HG03439 (cell line): Measurements from ENCODE around the gene ARVCF.

Experiments used
- ATAC-seq: cut with Tn5 transposase; IDR thresholded peaks from one replicate; pipeline ENCODE4 v1.9.1; 2021; ENCODE audit warnings: mild to moderate bottlenecking, moderate library complexity; ENCODE audit not compliant: unreplicated experiment

The ARVCF gene

DNA sequence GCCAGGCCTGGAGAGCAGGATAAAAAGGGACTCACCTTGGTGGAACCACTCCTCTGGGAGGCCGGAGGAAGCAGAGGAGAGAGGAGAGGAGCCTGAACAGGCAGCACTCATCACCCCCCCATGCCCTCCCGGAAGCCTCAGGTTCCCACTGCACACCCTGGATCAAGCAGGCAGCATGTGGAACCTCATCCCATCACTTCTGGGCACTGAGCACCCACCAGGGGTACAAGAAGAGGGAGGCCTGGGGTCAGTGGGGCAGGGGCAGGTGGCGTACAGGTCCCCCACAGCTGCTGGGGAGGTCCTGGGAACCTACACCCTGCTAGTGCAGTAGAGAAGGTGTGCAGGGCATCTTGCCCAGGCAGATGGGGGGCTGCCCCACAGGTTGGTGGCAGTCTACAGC lies 40.0 kb downstream of the ARVCF start:
- no peak for ATAC-seq

DNA sequence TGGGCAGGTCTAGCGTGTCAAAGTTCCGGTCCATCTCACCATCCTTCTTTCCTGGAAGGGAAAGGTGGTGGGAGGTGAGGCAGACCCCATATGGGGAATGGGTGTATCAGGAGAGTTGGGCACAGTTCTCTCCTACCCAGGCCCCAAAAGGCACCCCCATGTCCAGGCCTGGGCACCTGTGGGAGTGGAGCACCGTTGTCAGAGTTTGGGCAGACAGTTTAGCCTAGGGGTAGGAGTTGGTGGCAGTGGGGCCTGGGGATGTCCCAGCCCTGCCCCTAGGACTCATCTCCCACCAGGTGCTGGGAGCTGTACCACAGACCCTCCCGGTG lies 41.0 kb downstream of the ARVCF start:
- no peak for ATAC-seq

DNA sequence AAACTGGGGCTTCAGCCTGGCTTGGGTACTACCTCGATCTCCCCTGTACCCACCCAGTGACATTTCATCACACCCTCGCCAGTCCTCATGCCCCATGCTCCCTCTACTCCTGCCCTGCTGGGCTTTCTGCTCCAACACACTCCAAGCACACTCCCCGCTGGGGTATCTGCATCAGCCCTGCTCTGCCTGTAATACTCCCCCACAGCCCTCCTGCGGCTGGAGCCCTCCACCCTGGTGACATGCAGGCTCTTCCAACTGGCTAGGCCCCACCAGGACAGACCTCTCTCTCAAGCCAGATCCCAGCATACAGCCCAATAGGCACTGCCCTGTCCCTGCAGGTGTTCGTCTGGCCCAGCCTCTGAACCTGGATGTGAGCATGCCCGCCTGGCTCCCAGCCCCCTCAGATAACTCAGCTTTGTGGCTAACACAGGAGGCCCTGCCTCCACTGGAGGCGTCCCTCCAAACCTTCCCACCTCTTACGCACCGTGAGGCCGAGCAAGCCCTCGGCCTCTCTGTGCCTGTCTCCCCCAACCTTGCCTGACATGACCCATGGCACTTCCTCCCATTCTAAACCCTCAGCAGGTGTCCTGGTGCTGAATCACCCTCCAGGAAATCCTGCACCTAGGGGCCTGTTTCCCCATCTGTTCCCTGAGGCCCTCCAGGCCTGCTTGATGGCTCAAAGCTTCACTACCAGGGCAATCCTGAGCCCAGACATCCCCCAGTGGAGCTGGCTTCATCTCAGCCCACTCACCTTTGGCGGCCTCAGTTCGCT lies 41.5 kb downstream of the ARVCF start:
- no peak for ATAC-seq

DNA sequence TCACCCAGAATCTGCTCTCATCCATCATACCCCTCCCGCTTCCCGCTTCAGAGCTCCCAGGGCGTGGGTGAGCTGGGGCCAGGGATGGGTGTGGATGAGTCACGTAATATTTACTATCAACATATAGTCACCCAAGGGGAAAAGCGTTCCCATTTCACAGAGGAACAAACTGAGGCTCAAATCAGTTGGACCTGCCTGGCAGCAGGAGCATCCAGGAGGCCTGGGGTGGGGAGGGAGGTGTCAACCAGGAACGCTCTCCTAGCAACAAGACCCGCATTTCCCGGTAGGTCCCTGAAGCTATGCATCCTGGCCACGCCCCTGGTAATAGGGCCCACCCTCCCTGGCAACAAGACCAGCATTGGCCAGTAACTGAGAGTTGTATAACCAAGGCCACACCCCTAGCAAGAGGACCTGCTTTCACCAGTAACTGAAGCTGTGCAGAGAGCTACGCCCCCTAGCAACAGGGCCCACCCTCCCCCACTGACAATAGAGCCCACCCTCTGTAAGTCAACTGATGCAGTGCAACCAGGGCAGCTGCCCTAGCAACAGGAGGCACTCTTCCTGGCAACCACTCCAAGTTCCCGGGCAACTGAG lies 42.3 kb downstream of the ARVCF start:
- ATAC-seq, result no peak

DNA sequence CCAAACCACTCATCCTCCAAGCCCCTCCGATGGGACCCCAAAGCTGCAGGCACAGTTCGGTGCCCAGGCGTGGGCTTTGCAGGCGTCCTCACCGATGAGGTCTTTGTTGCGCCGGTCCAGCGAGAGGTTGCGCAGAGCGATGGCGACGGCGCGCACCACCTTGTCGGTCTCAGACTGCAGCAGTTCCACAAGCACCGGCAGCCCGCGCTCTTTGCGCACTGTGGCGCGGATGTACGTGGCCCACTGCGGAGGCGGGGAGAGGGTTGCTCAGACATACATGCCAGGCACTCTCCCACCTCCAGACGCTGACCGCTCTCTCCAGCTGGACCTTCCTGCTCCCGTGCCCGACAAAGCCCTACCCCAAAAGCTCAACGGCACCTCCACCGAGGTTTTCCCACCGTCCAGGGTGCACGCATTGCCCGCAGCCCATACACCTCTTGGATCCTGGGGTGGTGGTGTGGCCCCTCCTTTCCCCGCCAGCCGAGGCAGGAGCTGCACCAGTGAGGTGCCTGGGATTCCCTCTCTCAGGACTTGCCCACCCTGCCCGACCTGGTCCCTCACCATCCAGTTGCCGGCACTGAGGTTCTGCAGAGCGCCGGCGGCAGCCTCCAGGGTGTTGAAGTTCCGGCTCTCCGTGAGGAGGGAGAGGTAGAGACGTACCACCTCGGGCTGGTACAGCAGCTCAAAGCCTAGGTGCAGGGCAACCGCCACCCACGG lies 42.9 kb downstream of the ARVCF start:
- ATAC-seq, result no peak

DNA sequence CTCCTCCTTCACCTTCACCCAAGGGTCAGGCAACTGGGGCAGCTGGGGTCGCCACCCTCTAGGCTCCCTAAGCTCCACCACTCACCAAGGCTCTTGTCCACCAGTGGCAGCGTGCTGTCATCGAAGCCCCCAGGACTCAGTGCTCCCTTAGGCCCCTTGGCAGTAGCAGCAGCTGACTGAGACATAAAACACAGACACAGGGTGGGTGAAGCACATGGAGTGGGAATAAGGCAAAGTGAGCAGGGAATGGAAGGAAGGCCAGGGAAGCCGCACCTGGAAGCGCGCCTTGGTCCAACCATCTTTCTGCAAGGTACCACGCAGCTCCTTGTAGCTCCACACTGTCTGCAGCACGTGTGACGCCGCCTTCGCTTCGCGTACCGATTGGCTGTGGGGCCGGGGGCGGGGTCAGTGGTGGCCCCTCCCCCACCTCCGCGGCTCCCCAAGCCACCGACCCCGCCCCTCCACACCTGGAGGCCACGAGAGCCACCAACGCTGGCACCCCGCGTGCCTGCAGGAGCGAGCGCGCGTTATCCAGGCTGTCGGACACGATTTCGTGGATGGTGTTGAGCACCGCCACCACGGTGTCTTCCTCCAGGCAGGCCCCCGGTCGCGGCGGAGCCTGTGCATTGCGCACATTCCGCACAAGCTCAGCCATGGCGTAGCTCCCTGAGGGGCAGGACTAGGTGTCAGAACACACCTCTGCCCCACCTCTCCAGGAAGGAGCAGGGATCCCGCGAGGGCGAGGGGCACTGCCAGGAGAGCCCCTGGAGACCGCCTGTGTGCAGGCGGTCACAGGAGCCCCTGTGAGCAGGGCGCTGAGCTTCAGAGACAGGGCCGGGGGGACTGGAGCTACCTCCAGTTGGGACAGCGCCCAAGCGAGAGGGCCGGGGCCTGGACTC lies 43.7 kb downstream of the ARVCF start:
- no peak for ATAC-seq

DNA sequence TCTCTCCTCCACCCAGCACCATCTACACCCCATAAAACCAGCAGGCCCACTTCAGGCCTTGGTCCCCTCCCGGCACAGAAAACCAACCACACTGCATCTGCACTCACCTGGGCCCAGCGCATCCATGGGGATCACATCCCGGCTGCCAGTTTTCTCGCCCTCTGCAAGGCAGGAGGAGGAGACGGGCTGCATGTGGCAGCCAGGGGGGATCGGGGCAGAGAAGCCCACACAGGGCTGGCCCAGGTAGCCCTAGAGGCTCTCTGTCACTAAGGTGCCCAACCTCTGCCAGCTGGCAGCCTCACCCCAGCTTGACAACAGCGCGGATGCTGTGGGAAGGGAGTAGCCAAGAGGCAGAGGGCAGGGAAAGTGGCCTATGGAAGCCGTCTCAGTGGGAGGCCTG lies 44.4 kb downstream of the ARVCF start:
- ATAC-seq, result no peak

DNA sequence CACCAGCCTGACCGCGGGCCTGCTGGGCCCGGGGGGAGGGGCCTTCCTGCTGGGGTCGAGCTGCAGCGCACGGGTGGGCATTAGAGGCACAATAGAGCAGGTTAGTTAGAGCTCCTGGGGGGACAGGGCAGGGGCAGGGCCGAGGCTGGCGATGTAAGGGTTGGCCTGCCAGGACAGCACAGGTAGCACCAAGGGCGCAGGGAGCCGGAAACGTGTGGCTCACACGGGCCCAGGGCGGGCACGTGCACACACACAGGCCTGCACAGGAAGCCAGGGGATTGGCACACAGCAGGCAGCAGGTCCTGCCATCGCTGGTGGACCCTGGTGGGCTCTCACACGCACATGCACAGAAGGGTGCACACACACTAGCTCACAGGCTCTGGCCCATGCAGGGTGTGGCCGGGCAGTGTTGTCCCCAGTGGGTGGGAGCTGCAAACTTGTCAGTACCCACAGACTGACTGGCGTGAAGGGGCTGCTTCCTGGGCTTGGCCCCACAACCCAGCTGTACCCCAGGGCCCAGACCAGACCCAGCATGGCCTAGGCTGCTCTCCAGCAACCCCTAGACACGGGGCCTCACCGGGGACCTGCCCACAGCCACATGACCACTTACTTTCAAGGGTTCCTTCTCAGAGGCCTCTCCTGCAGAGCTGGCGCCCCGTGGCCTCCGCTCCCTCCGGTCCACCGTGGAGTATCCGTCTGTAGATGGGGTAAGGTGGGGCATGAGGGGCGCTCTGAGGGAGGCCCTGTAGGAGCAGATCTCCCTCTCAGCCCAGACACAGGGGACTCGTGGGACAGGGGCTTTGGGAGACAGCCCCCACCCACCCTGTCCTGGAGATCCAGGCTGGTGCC lies 45.1 kb downstream of the ARVCF start:
- ATAC-seq, result no peak

DNA sequence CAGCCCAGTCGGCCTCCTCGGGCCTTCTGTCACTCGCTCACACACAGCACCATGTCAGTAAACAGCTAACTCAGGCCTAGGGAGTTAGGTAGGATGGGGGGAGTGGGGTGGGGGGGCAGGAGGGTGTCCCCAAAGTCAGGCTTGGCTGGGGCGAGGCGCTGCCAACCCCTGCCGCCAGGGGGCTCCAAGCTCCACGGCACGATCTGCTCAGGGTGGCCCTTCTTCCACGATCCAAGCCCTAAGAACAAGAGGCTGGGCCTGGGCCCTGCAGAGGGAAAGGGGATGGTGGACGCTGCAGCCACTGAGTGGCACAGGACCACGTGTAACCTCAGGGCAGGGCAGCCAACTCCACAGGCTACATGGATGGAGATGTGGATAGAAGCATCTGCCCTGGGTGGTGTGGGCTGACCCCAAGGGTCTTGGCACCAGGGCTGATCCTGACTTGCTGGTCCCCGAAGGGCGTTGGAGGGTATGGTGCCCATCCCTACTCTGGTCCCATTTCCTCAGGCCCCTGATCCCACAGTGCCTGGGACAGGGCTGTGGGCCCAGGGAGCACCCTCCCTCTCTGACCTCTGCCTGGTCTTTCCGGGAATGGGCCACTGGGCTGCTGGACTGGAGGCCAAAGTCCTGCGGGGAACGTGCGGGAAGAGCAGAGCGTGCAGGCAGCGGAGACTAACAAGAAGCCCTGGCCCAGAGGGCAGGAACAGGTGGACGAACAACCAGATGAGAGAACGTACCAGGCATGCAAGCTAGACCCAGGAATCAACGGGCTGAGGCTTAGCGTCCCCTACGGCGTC lies 45.9 kb downstream of the ARVCF start:
- ATAC-seq, result no peak

DNA sequence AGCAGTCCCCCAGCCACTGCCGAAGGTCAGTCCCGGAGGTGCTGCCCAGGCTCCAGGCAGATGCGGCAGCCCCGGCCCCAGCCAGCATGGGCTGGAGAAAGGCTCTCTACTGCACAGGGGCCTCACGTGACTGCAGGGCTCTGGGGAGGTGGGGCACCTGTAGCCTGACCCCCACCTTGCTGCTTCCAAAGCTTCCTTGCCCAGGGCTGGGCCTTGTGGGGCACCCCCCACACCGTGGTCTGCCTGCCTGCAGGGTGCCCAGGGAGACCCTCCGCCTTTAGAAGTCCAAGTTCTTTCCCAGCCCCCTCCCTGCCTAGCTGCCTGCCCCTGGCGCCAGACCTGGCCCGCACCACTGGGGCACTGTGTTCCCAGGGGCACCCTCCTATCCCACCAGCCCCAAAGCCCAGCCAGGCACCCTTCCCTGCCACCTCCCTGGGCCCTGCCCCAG lies 46.6 kb downstream of the ARVCF start:
- no peak for ATAC-seq

DNA sequence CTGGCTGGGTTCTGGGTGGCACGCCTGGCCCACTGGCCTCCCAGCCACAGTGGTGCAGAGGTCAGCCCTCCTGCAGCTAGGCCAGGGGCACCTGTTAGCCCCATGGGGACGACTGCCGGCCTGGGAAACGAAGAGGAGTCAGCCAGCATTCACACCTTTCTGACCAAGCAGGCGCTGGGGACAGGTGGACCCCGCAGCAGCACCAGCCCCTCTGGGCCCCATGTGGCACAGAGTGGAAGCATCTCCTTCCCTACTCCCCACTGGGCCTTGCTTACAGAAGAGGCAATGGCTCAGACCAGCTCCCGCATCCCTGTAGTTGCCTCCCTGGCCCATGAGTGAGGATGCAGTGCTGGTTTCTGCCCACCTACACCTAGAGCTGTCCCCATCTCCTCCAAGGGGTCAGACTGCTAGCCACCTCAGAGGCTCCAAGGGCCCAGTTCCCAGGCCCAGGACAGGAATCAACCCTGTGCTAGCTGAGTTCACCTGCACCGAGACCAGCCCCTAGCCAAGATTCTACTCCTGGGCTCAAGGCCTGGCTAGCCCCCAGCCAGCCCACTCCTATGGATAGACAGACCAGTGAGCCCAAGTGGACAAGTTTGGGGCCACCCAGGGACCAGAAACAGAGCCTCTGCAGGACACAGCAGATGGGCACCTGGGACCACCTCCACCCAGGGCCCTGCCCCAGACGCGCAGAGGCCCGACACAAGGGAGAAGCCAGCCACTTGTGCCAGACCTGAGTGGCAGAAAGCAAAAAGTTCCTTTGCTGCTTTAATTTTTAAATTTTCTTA lies 47.3 kb downstream of the ARVCF start:
- ATAC-seq, result no peak

DNA sequence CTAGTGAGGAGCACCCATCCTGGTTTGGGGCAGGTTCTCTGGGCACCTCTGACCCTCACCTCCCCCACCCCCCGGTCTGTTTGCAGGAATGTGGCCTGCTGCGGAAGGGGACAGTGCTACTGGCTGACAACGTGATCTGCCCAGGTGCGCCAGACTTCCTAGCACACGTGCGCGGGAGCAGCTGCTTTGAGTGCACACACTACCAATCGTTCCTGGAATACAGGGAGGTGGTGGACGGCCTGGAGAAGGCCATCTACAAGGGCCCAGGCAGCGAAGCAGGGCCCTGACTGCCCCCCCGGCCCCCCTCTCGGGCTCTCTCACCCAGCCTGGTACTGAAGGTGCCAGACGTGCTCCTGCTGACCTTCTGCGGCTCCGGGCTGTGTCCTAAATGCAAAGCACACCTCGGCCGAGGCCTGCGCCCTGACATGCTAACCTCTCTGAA lies 48.2 kb downstream of the ARVCF start:
- no peak for ATAC-seq

DNA sequence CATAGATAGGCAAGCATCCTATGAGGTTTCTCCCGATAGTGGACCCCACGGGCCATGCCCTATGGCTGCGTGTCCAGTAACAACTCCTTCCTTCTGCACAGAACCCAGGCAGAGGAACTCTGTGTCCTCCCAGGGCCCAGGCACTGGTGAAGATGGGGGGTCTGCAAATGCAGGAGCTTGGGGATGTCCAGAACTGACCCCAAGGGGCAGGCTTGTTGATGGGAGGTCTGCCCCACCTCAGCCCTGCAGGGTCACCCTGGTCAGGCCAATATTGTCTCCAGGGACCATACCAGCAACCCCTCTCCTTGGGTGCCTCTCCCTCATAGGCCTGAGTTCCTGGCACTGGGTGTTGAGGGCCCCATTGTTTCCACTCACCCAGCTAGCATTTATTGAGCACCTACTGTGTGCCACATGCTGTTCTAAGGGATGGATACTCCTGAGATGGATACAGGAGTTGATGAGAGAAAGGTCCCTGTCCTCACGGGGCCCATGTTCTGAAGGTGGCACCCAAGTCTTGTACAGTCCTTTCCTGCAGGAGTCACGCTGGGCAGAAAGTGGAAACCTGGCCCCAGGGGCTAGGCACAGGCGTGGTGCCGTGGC lies 48.7 kb downstream of the ARVCF start:
- ATAC-seq, result no peak

DNA sequence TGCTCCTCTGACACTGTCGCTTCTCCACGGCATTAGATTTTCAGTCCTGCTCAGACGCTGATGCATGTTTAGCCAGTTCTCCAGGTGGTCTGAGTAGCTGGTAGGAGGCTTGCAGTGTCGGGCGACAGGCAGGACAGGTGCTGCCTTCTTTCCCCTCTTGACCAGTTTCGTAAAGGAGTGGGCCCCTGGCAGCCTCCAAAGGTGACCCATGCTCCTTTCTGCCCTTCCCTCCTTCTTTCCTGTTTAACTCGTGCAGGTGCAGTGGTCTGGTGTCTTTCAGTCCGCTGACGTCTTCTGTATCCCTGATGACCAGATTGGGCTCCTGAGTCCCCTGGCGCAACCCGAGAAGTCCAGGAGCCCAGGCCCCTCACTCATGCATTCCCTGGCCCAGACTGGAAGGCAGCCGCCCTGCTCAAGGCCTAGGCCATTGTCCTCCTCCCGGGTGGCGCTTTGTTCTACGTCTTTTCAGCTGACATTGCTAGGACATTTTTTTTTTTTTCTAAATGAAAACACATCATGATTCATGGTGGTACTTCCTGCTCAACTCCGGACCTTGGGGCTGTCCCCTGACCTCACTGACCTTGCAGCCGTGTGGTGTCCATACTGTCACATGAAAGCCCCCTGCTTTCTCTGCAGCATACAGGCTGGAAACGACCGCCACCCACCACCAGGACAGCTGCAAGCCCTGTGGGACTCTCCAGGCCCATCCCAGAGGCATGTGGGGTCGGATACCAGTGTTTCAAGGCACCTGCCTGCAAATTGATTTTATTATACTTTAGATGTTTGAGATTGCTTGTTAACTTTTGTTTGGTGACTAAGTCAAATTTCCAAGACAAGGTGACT lies 49.5 kb downstream of the ARVCF start:
- no peak for ATAC-seq

DNA sequence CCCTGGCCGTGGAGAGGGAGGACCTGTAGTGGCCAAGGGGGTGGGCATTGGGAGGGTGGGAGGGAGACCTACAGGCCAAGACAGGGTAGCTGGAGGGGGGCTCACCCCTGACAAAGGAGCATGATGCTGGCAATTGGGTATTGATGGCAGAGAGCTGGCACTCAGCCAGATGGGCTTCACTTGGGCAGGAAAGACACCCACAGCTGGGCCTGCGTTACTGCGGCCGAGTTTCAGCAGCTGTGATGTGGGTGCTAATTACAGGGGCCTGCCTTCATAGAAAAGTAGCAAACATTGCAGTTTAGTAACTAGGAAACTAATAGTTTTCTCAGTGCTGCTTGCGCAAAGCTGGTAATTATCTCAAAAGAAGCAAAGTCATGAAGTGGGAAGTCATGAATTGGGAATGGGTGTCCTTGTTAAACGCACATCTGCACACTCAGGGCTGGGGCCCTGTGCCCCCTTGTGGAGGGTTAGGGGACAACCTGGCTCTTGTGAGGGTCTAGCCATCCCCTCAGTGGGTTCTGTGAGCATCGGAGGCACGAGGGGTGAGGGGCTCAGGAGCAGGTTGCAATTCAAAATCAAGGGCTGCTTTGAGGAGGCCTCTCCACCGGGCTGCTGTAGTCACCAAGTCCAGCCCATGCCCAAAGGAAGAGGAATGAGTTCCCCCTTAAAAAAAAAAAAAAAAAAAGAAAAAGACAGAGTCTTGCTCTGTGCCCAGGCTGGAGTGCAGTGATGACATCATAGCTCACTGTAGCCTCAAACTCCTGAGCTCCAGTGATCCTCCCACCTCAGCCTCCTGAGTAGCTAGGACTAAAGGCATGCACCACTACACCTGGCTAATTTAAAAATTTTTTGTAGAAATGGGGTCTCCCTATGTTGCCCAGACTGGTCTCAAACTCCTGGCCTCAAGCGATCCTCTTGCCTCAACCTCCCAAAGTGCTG lies 50.6 kb downstream of the ARVCF start:
- no peak for ATAC-seq

DNA sequence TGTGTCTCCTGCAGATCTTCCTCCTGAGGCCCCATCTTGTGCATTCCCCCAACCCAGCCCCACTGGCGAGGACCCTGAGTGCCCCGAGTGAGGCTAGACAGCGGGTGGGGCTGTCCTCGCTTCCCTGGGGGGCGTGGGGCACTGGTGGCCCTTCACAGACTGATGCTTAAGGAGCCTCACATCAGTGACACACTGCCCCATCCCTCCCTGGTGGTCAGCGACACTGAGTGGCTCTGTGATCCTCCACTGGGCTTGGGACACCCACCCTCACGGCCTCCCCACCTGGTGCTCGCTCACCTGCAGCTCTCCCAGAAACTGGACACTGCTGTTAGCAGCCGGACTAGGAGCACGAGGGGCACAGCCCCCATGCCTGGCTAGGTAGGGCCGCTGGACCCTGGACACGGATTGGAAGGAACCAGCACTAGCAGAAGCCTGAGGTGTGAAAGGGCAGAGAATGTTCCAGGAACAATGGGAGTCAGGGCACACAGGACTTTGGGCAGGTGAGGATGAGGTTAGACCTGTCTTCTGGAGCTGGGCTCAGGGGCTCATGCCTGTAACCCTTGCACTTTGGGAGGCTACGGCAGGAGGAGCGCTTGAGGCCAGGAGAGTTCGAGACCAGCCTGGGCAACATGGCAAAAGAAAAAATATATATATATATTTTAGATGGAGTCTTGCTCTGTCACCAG lies 51.8 kb downstream of the ARVCF start:
- no peak for ATAC-seq
